Left renal pelvis (tissue), 4 donors: ENCODE measurements around the gene OLFM1. TPM values are rescaled to one million over a fixed set of nuclear protein-coding genes. Genes with fewer than 3 reads are reported as not detected.

Experiments
- DNase-seq, 4 donors: peaks; one replicate each; pipeline ENCODE4 v3.0.0-alpha.2; 2013; ENCODE audit warnings: low read depth in 4 of 4, low spot score in 3 of 4
- polyA plus RNA-seq, 4 donors: library from polyadenylated mRNA; unstranded; fragments of 120-200 nt; gene quantifications; one replicate each; pipeline ENCODE4 v1.2.1, GENCODE V29; 2013; ENCODE audit not compliant: insufficient read length in 4 of 4

Gene OLFM1
- polyA plus RNA-seq, 4 donors = 3.6 to 15.5 (median 4.3) TPM

DNA sequence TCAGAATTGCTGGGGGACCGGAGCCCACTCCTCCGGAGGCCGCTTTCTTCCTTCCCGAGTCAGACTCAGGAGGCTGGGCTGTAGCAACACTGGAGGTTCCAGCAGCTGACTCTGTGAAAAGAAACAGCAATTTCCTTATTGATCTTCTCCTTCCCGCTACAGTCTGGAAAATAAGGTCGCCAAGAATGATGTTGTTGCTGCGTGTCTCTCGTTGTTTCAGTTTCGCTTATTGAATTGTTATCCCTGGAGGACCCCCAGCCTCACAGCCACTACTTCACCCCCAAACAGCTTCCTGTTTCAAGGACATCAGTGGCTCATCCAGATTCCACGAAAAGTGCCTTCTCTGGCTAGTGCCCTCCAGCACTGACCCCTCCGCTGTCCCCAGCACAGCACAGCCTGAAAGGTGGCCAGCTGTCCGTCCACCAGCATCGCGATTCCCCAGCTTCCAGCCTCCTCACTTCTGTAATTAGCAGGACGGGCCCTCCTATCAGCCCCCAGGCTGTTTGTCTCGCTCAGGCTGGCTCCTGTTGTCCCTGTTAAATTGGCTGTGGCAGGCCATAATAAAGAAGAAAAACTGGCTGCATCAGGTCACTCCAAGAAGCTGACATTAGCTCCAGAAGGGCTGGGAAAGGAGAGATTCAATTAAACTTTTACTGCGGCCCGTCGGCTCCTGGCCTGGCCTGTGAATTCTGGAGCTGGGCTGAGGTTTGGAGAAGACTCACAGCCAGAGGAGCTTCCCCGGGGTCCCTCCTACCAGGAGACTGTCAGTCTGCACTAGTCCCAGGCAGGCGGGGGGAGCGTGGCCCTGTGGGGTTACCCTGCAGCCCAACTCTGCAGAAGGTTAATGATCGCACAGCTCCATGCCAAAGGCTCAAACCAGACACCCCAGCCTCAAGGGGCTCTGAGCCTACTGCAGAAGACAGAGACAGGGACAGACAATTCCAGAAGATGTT is 40.5 kb downstream of the OLFM1 start:
- peak in 1 of 4 donors; percentile 21 for DNase-seq

DNA sequence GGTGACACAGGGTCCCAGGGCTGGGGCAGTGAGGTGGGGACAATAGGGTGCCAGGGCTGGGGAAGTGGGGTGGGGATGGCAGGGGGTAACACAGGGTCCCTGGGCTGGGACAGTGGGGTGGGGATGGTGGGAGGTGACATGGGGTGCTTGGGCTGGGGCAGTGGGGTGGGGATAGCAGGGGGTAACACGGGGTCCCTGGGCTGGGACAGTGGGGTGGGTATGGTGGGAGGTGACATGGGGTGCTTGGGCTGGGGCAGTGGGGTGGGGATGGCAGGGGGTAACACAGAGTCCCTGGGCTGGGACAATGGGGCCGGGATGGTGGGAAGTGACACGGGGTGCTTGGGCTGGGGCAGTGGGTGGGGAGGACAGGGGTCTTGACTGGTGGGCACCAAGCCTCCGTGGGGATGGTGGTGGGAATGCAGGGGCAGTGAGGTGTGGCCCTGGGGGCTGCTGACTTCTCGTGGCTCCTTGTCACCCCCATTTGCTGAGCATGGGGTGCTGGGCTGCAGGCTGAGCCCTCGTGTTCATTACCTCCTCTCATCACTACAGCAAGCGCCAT is 41.7 kb downstream of the OLFM1 start:
- no peak for DNase-seq

DNA sequence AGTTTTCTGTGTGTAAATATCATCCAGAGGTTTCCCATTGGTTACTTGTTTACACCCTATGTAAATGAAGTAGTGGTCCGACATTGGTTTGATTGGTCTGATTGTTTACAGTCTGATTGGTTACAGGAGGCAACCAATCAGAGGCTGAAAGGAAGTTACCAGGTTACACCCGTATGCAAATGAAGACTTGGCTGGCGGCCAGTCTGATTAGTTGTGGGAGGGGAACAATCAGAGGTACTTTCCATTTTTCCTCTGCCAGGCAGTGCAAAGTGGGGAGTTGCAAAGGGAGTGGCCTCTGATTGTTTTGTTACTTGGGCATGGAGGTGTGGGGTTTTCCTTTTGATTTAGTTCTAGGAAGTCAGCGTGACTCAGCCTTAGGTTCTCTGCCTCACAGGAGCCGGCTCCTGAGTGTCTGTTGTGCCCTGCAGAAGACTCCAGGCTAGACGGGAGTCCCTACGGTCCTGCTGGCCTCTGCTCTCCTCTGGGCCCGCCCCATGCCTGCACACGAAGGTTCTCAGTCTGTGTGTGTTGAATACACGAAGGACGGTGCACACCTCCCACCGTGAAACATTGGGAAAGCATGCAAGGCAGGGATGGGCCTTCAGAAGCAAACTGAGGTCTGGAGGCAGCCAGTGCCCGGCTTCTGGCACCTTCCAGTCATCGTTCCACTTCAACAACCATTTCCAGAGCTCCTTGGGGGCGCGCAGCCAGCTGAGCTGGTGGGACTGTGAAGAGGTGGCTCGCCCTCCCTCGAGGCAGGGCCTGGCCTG is 42.9 kb downstream of the OLFM1 start:
- DNase-seq = no peak

DNA sequence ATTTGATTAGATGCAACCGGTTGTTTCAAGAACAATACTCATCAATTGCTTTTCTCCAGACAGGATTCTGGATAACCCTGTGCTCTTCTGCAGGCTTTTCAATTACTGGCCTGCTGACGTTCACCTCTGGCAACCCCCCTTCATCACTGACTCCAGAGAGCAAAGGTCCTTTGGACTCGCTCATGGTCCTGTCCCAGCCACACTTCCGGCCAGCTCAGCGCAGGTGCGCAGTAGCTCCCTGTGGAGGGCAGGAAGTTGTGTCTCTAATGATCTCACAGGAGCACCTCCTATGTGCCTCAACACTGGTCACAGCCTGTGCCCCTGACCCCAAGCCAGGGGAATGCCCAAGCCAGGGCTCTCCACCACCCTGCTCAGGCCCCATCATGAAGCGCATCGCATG is 44.0 kb downstream of the OLFM1 start:
- no peak for DNase-seq

DNA sequence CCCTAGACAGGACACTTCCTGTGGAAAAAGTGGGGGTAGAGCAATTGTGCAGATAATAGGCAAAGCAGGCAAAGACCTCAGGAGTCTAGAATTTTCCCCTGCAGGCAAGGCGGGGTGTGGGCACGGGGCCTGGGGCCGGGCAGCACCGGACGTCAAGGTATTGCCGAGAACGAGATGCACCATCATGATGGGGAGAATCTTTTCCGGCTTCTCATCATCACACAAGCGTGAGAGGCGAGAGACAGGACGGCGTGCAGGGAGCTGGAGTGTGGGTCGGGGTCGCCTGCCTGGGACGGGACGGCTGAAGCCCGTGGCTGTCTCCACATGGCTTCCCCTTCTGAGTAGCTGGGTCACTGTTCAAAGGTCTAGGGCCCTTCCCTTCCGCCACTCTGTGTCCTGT is 44.5 kb downstream of the OLFM1 start:
- DNase-seq = no peak

DNA sequence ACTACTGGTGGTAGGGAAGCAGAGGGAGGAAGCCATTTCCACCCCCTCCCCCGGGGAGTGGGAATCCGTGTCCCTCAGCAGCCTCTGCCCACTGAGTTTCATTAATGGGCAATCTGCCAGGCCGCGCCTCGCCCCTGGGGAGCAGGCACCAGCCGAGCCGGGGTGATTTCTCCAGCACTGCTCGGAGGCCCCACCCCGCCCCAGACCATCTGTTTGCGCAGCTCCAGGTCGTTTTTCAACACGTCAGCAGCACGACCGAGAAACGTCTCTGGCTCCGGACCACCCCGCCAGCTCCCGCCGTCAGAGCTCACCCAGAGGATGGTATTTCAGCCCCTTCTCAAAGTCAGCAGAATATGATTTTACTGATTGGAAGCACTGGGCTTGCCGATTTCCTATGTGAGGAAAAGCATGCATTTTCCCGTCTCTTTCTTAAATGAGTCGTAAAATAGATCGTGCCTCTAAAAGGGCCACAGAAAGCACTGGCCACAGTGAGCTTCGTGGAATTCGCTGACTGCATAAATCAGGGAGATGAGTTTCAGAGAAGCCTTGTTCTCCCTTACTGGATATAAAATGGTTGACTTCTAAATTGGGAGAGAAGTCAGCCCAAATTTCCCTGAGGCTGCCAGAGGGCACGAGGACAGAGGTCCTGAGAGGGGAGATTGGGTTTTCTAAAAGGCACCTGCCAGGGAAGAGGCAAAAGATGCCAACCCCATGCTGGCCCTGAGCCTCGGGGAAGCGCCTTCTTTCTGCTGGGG is 47.0 kb downstream of the OLFM1 start:
- no peak for DNase-seq

DNA sequence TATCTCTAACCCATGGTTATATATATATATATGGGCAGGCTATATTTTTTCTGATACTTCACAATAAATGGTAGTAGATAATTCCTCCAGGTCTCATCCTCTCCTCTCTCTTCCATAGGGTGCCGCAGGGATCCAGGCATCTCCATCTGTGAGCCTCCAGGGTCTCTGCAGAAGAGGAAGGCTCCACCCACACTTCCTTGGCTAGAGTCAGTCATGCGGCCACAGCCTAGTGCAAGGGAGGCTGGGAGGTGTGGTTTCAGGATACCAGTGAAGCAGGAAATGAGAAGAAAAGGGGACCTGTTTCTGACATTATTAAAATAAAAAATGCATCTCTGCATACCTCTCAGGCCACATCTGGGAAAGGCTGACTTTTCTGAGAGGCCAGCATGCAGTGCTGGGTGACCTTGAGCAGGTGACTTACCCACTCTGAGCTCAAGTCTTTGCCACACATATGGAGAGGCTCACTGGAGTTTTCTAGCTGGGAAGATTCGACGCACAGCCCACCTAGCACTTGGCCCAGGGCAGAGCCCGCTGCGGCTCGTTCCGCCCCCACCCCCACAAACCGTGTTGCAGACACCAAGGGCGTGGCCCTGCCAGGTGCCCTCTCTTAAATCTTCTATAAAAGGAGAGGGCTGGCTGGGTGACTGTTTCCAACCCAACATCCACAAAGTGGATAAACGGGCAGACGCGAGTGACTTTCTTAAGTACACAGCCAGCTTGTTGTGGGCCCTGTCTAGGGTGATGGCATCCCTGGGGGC is 47.9 kb downstream of the OLFM1 start:
- DNase-seq = no peak

DNA sequence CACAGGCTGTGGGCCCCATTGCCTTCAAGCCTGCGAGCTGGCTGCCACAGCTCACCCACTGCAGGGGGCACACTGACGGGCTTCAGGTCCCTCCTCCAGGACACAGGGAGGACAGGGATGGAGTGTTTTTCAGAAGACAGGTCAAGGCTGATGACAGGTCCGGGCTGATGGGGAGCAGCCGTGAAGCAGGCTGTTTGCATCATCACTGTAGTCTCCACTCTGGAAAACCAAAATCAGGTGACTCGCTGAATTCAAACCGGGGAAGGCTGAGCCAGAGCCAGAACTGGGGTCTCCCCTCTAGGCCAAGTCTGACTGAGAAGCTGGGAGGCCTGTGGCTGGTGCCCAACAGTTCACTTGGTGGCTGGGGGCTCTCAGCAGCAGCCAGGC is 48.5 kb downstream of the OLFM1 start:
- no peak for DNase-seq

DNA sequence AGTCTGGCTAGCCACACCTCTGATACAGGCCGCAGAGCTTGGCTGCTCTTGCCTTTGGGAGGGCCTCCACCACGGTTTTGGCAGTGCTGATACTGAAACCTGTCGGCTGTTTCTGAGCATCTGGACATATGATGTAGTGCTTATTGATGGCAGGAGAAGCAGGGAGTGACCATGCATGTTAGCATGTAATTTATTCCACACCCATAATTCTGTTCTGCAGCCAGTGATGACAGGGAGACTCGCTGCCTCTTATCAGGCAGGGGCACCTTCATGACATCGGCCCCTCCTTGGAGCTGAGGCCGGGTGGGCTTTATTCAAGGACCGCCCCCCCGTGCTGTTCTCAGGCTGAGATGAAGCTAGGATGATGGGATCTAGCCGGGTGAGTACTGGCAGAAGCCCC is 49.0 kb downstream of the OLFM1 start:
- DNase-seq = no peak

DNA sequence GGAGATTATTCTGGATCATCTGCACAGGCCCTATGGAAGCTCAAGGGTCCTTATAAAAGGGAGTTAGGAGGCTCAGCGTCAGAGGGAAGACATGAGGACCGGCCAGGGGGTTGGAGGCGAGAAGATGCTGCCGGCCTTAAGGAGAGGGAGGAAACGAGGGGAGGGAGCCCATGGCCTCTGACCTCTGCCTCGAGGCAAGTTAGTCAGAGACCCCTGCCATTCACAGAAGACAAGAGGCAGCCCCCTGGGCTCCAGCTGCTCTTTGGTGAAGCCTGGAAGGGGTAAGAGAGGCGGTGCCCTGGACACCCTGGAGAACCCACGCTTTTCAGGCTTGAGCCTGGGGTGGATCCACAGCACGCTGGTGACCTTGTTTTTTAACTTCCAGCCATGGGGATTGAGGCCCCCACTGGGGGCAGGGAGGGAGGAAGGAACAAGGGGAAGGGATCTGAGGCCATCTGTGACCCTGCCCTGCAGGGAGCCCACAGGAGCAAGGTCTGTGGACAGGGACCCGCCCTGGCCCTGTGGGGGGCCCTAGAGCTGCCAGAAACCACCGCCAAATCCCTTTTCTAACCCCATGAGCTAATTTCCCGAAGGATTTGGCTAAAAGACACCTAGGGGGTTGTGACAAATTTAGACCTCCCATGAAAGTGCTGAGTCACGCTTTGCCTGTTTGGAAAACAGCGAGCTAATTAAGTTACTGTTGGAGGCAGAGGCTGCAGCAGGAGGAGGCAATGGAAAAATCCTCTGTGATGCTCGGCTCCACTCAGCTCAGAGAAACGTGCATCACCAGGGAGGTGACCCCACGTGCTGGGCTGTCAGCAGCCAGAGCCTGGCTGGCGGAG is 49.7 kb downstream of the OLFM1 start:
- no peak for DNase-seq

DNA sequence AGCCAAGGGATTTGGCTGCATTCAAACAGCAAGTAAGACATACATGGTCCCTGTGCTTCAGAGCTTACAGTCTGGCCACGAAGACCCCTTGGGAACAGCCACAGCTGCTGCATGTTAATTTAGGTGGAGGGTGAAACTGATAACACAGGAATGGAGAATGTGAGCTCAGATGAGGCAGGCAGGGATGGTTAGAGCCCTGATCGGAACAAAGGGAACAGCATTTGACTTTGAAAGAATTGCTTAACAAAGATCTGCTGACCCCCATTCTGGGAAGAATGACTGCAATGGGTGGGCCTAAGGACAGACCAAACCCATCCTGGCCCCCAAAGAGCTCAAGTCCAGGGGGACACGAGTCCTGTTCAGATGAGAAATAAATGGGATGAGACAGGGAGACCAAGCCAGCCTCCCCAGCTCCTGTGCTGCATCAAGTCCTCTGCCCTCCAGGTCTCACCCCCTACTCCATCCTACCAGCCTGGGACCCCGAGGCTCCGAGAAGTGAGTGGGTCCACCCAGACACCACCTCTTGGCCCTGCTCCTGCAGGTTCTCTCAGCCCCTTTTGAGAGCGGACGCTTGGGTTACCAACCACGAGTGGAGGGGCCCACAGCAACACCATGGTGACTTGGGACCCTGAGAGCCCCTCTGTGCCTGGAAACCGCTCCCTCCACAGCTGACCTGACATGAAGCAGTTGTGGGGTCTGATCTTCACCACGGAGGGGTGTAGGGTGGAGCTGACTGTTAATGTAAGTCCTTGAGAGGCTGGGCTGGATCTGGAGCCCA is 50.8 kb downstream of the OLFM1 start:
- no peak for DNase-seq

DNA sequence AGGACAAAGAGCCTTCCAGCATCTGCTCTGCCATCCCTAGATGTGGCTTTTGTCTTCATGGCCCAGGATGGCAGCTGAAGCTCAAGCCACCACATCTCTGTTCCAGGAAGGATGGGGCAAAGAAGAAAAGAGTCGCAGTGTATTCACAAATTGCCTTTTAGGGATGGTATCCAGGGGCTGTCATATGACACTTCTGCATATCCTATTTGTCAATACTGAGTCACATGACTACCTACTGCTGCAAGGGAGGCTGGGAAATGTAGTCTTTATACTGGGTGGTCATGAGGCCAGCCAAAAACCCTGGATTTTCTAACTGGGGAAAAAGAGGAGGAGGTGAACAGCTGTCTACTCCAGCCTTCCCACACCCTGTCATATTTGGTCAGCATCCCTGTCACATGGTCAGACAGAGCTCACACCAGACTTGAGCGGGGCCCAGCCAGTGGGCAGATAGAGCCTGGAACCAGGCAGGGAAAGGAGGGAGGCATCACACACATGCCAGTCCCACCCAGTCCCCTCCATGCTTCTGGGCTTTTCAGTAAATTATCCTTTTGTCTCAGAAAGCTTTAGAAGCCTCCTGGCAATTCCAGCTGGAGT is 52.0 kb downstream of the OLFM1 start:
- DNase-seq = no peak

DNA sequence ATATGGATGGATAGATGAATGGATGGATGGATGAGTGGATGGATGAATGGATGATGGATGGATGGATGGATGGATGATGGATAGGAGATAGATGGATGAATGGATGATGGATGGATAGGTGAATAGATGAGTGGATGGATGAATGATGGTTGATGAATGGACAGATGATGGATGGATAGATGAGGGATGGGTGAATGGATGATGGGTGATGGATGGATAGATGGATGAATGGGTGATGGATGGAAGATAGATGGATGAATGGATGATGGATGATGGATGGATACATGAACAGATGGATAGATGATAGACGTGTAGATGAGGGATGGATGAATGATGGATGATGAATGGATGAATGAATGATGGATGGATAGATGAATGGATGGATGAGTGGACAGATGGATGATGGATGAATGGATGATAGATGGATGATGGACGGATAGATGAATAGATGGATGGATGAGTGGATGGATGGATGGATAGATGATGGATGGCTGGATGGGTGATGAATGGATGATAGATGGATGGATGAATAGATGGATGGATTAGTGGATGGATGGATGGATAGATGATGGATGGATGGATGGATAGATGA is 53.8 kb downstream of the OLFM1 start:
- DNase-seq = no peak

DNA sequence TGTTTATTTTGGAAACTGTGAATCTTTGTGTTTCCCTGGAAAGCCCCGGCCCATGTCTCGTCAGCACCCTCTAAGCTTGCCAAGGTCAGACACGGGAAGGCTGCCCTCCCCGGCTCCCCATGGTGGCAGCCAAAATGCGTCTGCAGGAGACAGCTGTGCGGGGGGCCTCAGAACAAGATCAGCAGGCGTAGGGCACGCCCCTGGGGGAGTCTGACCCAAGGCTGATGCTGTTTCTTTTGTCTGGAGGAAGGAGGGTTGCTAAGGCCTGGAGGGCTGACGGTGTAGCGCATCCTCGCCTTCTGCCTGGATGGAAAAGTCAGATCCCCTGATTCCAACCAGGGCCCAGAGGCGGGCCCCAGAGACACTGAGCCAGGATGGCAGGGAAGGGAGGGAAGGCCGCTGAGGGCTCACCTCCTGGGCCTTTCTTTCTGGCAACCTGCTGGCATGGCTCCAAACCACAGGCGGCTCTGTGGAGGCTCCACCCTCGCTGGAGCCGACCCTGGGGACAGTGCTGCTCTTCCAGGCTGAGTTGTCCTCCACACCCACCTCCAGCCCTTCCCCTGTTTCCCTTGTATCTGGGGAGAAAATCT is 57.2 kb downstream of the OLFM1 start:
- DNase-seq = no peak

DNA sequence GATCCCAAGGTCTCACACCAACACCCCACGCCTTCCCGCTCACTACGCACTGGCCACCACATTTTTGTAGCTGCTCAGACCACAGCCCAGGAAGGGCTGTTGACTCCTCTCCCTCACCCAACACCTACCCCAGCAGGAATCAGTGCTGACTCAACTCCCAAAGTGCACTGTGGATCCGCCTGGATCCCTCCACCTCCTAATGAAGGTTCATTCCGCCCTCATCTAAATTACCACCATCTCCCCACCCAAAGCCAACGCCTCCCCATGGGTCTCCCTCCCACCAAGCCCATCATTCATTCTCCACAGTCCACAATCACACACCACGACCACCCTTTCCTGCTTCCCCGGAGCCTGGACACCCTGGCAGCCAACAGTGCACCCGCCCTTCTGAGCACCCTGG is 57.8 kb downstream of the OLFM1 start:
- DNase-seq = no peak

DNA sequence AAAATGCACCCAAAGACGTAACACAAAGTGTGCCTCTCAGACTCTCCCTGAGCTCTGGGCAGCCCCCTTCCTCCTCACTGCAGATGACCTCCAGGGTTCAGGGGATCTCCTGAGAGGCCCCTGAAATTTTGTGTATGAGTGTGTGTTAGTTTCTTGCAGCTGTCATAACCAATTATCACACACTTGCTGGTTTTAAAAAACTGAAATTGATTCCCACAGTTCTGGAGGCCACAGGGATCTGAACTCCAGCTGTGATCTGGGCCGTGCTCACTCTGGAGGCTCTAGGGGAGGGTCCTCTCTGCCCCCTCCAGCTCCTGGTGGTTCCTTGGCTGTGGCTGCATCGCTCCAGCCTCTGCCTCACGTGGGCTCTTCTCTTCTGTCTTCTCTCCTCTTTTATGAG is 58.8 kb downstream of the OLFM1 start:
- no peak for DNase-seq

DNA sequence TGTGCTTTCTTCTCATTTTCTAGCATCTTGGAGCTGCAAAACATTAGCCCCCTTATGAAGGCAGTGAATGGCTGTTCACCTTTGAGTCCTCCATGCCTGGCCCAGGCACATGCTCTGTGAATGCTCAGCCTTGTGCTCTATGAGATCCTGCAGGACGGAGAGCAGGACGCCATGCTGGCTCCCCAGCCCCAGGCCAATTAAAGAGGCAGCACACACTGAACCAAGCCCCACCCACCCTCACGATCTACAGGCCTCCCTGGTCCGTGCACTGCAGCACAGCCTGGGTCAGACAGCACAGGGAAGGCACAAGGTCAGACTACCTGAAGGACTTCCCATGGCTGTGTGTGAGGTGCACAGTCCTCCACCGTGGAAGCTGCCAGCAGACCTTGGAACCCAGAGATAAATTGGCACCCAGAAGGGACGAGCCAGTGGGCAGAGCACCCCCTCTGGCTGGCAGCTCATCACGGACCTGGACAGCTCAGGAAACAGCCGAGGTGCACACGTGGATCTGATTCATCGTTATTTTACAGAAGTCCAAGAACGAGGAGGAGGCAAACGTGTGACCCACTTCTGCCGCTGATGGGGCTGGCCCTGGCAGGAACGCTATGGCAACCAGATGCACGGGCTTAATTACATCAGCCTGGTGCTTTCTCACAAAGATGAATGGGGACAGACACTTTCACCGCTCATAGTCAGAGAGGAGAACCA is 59.5 kb downstream of the OLFM1 start:
- DNase-seq = no peak
